ENCODE data around the gene KCNG4.
"Not testable (repeated sequence)": the region's sequence is repeated elsewhere in the genome, so short reads cannot be mapped to it uniquely, and the experiment has no call there.

KCNG4 gene

GRCh38 chr16:84233748-84234147 is 6.1 kb downstream of the KCNG4 start:
- DNase-seq, result no peak

GRCh38 chr16:84232969-84233368 is 6.8 kb downstream of the KCNG4 start:
- DNase-seq, result no peak

GRCh38 chr16:84232060-84232459 is 7.8 kb downstream of the KCNG4 start:
- DNase-seq, result no peak

GRCh38 chr16:84229471-84229870 is 10.3 kb downstream of the KCNG4 start:
- DNase-seq, result no peak

- no peak for DNase-seq
These were observed 11.5 kb downstream of the KCNG4 start for GRCh38 chr16:84228256-84228838.

- DNase-seq, result no peak
These were observed 12.3 kb downstream of the KCNG4 start for GRCh38 chr16:84227548-84227947.

- DNase-seq, result no peak
These were observed 13.8 kb downstream of the KCNG4 start for GRCh38 chr16:84226026-84226425.

GRCh38 chr16:84225571-84225970 is 14.2 kb downstream of the KCNG4 start:
- no peak for DNase-seq

GRCh38 chr16:84225126-84225525 is 14.7 kb downstream of the KCNG4 start:
- DNase-seq, result no peak

- DNase-seq, result no peak
These were observed 15.3 kb downstream of the KCNG4 start for GRCh38 chr16:84224554-84224953.

- DNase-seq, result no peak
These were observed 16.4 kb downstream of the KCNG4 start for GRCh38 chr16:84223456-84223855.

GRCh38 chr16:84220851-84221250 is 19.0 kb downstream of the KCNG4 start:
- DNase-seq, result no peak

- no peak for DNase-seq
These were observed 20.9 kb downstream of the KCNG4 start for GRCh38 chr16:84218956-84219355.

- DNase-seq, result peak; percentile 57
These were observed 21.5 kb downstream of the KCNG4 start for GRCh38 chr16:84218176-84218823.

- not testable (repeated sequence) for DNase-seq
These were observed 23.7 kb downstream of the KCNG4 start for GRCh38 chr16:84216144-84216543.

- DNase-seq, result no peak
These were observed 24.3 kb downstream of the KCNG4 start for GRCh38 chr16:84215531-84215930.

GRCh38 chr16:84214451-84215066 is 25.3 kb downstream of the KCNG4 start:
- no peak for DNase-seq

- no peak for DNase-seq
These were observed 27.2 kb downstream of the KCNG4 start for GRCh38 chr16:84212631-84213030.

- no peak for DNase-seq
These were observed 27.7 kb downstream of the KCNG4 start for GRCh38 chr16:84212154-84212553.

GRCh38 chr16:84209989-84210388 is 29.8 kb downstream of the KCNG4 start:
- no peak for DNase-seq

- no peak for DNase-seq
These were observed 31.9 kb downstream of the KCNG4 start for GRCh38 chr16:84207879-84208278.

- DNase-seq, result no peak
These were observed 32.6 kb downstream of the KCNG4 start for GRCh38 chr16:84207251-84207650.

GRCh38 chr16:84205976-84206691 is 33.7 kb downstream of the KCNG4 start:
- no peak for DNase-seq

- DNase-seq, result not testable (repeated sequence)
These were observed 34.7 kb downstream of the KCNG4 start for GRCh38 chr16:84205123-84205522.
